Lower leg skin (tissue), 4 donors: ENCODE data around the gene KLF2. TPM values are rescaled to one million over a fixed set of nuclear protein-coding genes. Genes with fewer than 3 reads are reported as not detected.

Experiments used
- DNase-seq, 2 donors: peaks; one replicate each; pipeline ENCODE4 v3.0.0-alpha.2; 2019; ENCODE audit warnings: low spot score in 2 of 2
- H3K4me3 ChIP-seq: fragments of 200-600 bp; sonication (generic); 2 replicates; pipeline ENCODE4 v1.5.1; 2017; ENCODE audit warnings: mild to moderate bottlenecking, low read depth; ENCODE audit not compliant: poor library complexity, severe bottlenecking
- CTCF ChIP-seq, 3 donors: fragments of 450-650 bp; IDR thresholded peaks; one replicate each; pipeline ENCODE4 v1.5.1; 2016; ENCODE audit warnings: antibody characterized with exemption in 3 of 3, mild to moderate bottlenecking in 3 of 3, moderate library complexity in 2 of 3
- POLR2A ChIP-seq, 2 donors: fragments of 450-650 bp; IDR thresholded peaks; one replicate each; pipeline ENCODE4 v1.6.1; 2016 to 2017; ENCODE audit warnings: antibody characterized with exemption in 2 of 2, mild to moderate bottlenecking in 1 of 2, moderate library complexity in 1 of 2
- WGBS, 2 donors: methylation state at CpG; one replicate each; pipeline ENCODE4 v1.1.5; 2018; 5-methylcytosine and 5-hydroxymethylcytosine counted together
- intact Hi-C: fragments of 100-400 bp; cut with DNase I; formaldehyde crosslinking; loops from one replicate; pipeline ENCODE4 v1.15.0; 2023; ENCODE audit warnings: low total_unique reads
- total RNA-seq, 4 donors: library from RNA; depleted of rRNA; stranded (reverse); fragments of >200 nt; gene quantifications; one replicate each; pipeline ENCODE4 v1.1.0, GENCODE V29; 2016

The KLF2 gene
- total RNA-seq, 4 donors from 2014 or later, result 12.6 to 27.5 (median 19.9) TPM

GRCh38 chr19:16363852-16364230 lies 39.2 kb downstream of the KLF2 start:
- no peak overlapping the region for H3K4me3 ChIP-seq
- DNase-seq, result no peak
- intact Hi-C loops, result no loop called here
- TF ChIP-seq CTCF (IDR thresholded peaks at IDR 0.05) (no peak), POLR2A (IDR thresholded peaks at IDR 0.05) (no peak)
- 86 to 88% methylated on average over 11 of the region's 11 CpGs for WGBS, 2 donors

- DNase-seq, result no peak
- WGBS, 2 donors, result 91 to 94% methylated on average over 22 of the region's 22 CpGs
- no peak overlapping the region for H3K4me3 ChIP-seq
- intact Hi-C loops, result no loop called here
- no peak for TF ChIP-seq CTCF (IDR thresholded peaks at IDR 0.05)
- TF ChIP-seq POLR2A (IDR thresholded peaks at IDR 0.05), result no peak
These were observed 39.7 kb downstream of the KLF2 start for GRCh38 chr19:16364231-16364865.

GRCh38 chr19:16365300-16365996 lies 40.8 kb downstream of the KLF2 start:
- 91 to 93% methylated on average over 12 of the region's 12 CpGs for WGBS, 2 donors
- no peak overlapping the region for H3K4me3 ChIP-seq
- DNase-seq, result no peak
- intact Hi-C loops, result no loop called here
- TF ChIP-seq CTCF (IDR thresholded peaks at IDR 0.05) (no peak), POLR2A (IDR thresholded peaks at IDR 0.05) (no peak)

- DNase-seq, result no peak
- no peak overlapping the region for H3K4me3 ChIP-seq
- 84 to 88% methylated on average over 9 of the region's 9 CpGs for WGBS, 2 donors
- intact Hi-C loops, result no loop called here
- TF ChIP-seq CTCF (IDR thresholded peaks at IDR 0.05) (no peak), POLR2A (IDR thresholded peaks at IDR 0.05) (no peak)
These were observed 41.4 kb downstream of the KLF2 start for GRCh38 chr19:16366056-16366432.

- intact Hi-C loops, result no loop called here
- H3K4me3 ChIP-seq, result no peak overlapping the region
- TF ChIP-seq CTCF (IDR thresholded peaks at IDR 0.05), result no peak
- TF ChIP-seq POLR2A (IDR thresholded peaks at IDR 0.05), result no peak
- WGBS, 2 donors, result 67 to 72% methylated on average over 25 of the region's 25 CpGs
- no peak for DNase-seq
These were observed 42.0 kb downstream of the KLF2 start for GRCh38 chr19:16366433-16367260.
